ENCODE measurements around the gene APRT.

APRT gene

GRCh38 chr16:88811769-88812512 is at the start of gene APRT:
APRT (minus strand) TSS chr16:88811928; CDS start chr16:88811899, 29 bp downstream.
- DNase-seq = peak; percentile 98

- DNase-seq = no peak
These were observed 49.6 kb upstream of the APRT start for GRCh38 chr16:88861359-88861758.

GRCh38 chr16:88859381-88860091 is 47.8 kb upstream of the APRT start:
- no peak for DNase-seq

GRCh38 chr16:88857728-88858339 is 46.1 kb upstream of the APRT start:
- peak; percentile 70 for DNase-seq

GRCh38 chr16:88856828-88857727 is 45.4 kb upstream of the APRT start, which contains the start of the genes GALNS and TRAPPC2L:
GALNS (minus strand) TSS chr16:88856947; CDS start chr16:88856877, 70 bp downstream.
TRAPPC2L (plus strand) TSS chr16:88857127; CDS start chr16:88857151, 24 bp downstream.
- peak; percentile 99 for DNase-seq

- no peak for DNase-seq
These were observed 44.5 kb upstream of the APRT start for GRCh38 chr16:88856122-88856827.

- no peak for DNase-seq
These were observed 44.0 kb upstream of the APRT start for GRCh38 chr16:88855736-88856121.

GRCh38 chr16:88855176-88855575 is 43.4 kb upstream of the APRT start:
- no peak for DNase-seq

GRCh38 chr16:88854306-88855111 is 42.8 kb upstream of the APRT start:
- no peak for DNase-seq

GRCh38 chr16:88853325-88853941 is 41.7 kb upstream of the APRT start:
- DNase-seq = no peak

GRCh38 chr16:88851616-88852015 is 39.9 kb upstream of the APRT start:
- DNase-seq = no peak

GRCh38 chr16:88850531-88851199 is 38.9 kb upstream of the APRT start:
- DNase-seq = no peak

GRCh38 chr16:88848557-88848956 is 36.8 kb upstream of the APRT start:
- no peak for DNase-seq

- DNase-seq = no peak
These were observed 35.9 kb upstream of the APRT start for GRCh38 chr16:88847654-88848053.

- no peak for DNase-seq
These were observed 34.4 kb upstream of the APRT start for GRCh38 chr16:88846088-88846487.

- no peak for DNase-seq
These were observed 32.8 kb upstream of the APRT start for GRCh38 chr16:88844419-88845036.

- no peak for DNase-seq
These were observed 31.5 kb upstream of the APRT start for GRCh38 chr16:88843256-88843655.

GRCh38 chr16:88842806-88843205 is 31.1 kb upstream of the APRT start:
- no peak for DNase-seq

GRCh38 chr16:88842308-88842756 is 30.6 kb upstream of the APRT start:
- no peak for DNase-seq
